G401.6 (cell line): ENCODE data around the gene FUOM.

Experiments used
- FAIRE-seq: peaks from 2 replicates; lab custom pipeline; 2012; peaks lifted over from hg19 to GRCh38; lab: Jason Lieb, UNC

Gene FUOM, protein sequence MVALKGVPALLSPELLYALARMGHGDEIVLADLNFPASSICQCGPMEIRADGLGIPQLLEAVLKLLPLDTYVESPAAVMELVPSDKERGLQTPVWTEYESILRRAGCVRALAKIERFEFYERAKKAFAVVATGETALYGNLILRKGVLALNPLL

GRCh38 chr10:133357285-133358161, at the start of gene FUOM:
FUOM (minus strand) TSS chr10:133358019; CDS start chr10:133358007, 12 bp downstream.
- no peak for FAIRE-seq

GRCh38 chr10:133405844-133406527, 48.2 kb upstream of the FUOM start:
- no peak for FAIRE-seq

DNA sequence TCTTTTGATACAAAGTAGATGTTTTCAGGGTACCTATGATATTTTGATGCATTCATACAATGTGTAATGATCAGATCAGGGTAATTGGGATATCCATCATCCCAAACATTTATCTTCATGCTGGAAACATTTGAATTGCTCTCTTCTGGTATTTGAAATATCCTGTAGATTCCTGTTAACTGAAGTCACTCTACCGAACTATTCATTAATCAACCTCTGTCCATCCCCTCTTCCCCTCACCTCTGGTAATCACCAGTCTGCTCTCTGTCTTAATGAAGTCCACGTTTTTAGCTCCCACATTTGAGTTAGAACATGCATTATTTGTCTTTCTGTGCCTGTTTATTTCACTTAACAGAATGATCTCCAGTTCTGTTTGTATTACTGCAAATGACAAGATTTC, 47.5 kb upstream of the FUOM start:
- FAIRE-seq = no peak

DNA sequence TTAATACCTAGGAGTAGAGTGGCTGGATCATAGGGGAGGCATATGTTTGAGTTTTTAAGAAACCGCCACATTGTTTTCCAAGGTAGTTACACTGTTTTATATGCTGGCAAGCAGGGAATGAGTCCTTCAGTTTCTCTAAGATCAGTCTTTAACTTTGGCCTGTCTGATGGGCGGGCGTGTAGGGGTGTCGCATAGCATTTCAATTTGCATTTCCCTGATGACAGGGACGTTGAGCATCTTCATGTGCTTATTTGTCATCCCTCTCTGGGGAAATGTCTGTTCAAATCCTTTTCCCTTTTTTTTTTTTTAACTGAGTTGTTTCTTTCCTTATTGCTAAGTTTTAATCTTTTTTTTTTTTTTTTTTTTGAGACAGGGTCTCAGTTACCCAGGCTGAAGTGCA, 46.0 kb upstream of the FUOM start:
- FAIRE-seq = no peak

DNA sequence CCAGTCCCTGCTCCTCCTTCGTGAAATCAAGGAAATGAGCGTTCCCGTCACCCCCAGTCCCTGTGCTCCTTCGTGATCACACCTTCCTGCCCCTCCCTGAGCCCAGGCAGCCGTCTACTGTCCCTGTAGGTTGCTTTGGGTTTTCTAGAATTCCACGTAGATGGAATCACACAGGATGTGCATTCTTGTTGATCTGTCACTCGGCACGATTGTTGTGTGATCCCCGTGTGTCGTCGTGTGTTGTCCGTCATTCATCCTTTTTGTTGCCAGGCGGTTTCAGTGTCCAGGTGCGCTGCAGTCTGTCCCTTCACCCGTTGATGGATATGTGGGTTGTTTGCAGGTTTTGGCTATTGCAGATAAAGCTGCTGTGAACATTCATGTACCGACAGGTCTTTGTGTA, 45.5 kb upstream of the FUOM start:
- no peak for FAIRE-seq

- FAIRE-seq = no peak
These were observed 44.3 kb upstream of the FUOM start for GRCh38 chr10:133401981-133402725.

DNA sequence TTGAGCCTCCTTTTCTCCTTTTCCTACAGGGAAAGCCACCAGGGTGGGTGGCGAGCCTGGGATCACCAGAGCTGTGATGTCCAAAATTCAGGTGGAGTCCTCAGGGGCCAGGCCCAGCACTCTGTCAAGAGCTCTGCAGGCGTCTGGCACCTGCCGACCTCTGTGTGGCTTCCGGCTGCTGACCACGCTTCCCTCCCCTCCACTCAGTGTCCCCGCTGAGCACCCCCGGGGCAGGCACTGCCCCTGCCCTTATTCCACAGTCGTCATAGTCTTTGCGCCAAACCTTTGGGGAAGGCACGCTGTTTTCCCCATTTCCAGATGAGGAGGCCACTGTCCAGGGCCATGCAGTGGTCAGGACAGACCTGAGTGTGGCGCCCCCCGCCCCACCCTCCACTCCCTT, 43.7 kb upstream of the FUOM start:
- FAIRE-seq = no peak

- no peak for FAIRE-seq
These were observed 43.0 kb upstream of the FUOM start for GRCh38 chr10:133400624-133401424.

- no peak for FAIRE-seq
These were observed 41.3 kb upstream of the FUOM start for GRCh38 chr10:133399123-133399601.

DNA sequence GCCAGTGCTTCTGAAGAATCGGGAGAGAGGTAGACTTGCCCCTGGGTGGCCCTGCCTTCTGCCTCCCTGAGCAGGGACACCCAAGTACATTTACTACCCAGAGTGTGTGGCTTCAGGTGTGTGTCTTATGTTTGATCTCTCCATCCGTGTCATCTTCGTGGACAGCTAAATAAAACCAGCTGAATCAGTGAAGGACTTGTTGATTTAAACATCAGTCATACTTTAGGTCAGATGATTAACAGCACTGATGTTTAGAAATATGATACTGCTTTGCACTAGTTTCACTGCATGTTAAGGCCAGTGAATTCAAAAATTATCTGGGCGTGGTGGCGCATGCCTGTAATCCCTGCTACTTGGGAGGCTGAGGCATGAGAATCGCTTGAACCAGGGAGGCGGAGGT, 40.1 kb upstream of the FUOM start:
- FAIRE-seq = no peak

- FAIRE-seq = no peak
These were observed 38.3 kb upstream of the FUOM start for GRCh38 chr10:133396035-133396624.

DNA sequence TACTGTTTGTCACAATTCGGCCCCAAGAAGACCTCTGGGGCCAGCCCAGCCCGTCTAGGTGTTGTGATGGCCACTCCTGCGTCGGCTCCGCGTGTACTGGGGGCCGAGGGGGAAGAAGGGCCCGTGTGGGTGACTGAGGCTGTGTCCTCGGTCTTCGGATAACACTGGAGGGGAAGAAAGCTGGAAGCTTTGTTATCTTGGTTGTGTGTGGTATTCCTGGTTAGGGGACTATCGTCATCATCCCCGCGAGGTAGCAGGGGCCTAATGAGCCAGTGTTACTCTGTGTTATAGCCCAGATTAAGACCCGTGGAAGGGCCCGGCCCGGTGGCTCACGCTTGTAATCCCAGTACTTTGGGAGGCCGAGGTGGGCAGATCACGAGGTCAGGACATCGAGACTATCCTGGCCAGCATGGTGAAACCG, 37.0 kb upstream of the FUOM start:
- no peak for FAIRE-seq

DNA sequence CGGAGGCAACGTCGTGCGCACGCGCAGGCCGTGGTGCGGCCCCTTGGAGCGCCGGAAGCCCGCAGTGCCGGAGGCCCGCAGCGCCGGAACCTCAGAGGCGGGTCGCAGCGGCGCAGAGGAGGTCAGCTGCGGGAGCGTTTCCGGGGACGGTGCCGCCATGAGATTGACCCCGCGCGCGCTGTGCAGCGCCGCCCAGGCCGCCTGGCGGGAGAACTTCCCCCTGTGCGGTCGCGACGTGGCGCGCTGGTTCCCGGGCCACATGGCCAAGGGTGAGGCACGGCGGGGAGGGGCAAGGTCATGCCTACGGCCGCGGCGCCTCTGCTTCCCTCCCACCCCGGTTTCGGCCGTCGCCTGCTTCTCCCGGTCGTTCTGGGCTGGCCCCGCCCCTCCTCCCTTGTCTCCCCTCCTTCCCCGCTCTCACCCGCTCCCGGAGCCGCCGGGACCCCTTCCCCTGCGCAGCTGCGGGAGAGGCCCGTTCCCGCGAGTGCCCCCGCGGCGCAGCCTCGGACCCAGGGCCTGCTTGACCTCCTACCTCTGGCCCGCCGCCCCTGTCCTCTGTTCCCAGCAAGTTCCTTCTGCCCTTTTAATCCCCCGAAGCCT, 36.3 kb upstream of the FUOM start, which contains the start of gene MTG1:
Gene MTG1, plus strand, starts transcription at position 94 of the 600 bp plus-strand sequence. Its CDS starts 64 bp downstream, at position 158.
- no peak for FAIRE-seq

- FAIRE-seq = peak; percentile 88
These were observed 35.7 kb upstream of the FUOM start for GRCh38 chr10:133393401-133394063.

GRCh38 chr10:133391761-133392518, 34.1 kb upstream of the FUOM start:
- FAIRE-seq = no peak

DNA sequence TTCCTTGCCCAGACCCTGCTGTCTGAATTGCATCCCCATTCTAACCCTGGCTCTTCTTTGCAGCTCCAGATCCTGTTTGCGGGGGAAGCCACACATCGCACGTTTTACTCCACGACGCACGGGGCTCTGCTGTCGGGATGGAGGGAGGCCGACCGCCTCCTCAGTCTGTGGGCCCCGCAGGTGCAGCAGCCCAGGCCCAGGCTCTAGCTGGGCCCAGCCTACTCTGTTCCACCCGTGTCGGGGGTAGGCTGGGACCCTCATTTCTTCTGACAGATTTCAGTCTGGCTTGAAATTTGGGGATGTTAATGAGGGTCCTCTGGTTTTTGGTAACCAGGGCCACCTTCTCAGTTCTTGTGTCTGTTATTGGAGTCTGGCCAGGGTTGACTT, 33.4 kb upstream of the FUOM start:
- no peak for FAIRE-seq

DNA sequence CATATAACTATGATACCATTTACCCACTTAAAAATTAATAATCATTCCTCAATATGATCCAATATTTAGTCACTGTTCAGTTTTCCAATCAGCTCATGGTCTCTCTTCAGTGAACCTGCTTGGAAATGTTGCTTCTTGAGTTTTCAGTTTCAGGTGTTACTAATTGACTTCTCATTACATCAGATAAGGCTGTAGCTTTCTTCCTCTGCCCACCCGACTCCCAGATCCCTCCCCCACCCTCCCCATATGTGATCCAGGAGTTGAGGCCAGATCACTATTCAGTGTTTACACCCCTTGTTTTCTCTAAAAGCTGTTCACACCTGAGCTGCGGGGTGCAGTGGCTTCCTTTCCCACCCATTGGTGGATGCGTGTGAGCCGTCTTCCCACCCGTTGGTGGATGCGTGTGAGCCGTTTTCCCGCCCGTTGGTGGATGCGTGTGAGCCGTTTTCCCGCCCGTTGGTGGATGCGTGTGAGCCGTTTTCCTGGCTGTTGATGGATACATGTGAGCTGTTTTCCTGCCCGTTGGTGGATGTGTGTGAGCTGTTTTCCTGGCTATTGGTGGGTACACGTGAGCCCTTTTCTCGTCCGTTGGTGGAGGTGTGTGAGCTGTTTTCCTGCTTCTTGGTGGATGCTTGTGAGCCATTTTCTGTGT, 32.9 kb upstream of the FUOM start:
- FAIRE-seq = no peak

GRCh38 chr10:133388973-133389818, 31.4 kb upstream of the FUOM start:
- FAIRE-seq = no peak
